GM18520 (cell line): ENCODE results near the gene IL10.
"Not testable (repeated sequence)": the region's sequence is repeated elsewhere in the genome, so short reads cannot be mapped to it uniquely, and the experiment has no call there.

Experiments used
- ATAC-seq: cut with Tn5 transposase; IDR thresholded peaks from one replicate; pipeline ENCODE4 v1.9.1; 2021; ENCODE audit not compliant: unreplicated experiment

The IL10 gene

DNA sequence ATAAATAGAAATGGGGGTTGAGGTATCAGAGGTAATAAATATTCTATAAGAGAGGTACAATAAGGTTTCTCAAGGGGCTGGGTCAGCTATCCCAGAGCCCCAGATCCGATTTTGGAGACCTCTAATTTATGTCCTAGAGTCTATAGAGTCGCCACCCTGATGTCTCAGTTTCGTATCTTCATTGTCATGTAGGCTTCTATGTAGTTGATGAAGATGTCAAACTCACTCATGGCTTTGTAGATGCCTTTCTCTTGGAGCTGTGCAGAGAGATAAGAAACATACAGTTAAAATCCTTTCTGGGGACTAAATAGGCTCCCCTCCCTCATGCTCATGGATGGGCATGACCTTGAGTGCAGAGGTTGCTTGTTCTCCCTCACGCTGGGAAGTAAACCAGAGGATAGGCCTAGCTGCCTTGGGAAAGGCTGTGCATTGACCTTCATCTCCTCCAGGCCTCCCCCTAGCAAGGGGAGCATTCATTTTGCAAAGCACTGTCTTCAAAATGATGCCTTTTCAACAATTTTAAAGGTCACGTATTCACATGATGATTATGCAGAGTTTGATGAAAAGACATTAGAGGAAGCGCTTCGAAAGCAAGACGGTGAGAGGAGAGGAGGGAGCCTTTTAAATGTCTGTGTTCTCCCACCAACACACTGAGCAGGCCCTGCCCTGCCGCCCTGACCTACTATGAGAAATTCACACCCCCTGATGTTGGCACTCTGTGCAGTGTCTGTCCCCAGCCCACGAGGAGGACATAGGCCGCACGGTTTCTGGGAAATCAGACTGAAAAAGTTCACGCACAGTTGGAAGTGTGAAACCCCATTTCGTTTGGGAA lies 3.6 kb downstream of the IL10 start:
- ATAC-seq: peak; percentile 10

DNA sequence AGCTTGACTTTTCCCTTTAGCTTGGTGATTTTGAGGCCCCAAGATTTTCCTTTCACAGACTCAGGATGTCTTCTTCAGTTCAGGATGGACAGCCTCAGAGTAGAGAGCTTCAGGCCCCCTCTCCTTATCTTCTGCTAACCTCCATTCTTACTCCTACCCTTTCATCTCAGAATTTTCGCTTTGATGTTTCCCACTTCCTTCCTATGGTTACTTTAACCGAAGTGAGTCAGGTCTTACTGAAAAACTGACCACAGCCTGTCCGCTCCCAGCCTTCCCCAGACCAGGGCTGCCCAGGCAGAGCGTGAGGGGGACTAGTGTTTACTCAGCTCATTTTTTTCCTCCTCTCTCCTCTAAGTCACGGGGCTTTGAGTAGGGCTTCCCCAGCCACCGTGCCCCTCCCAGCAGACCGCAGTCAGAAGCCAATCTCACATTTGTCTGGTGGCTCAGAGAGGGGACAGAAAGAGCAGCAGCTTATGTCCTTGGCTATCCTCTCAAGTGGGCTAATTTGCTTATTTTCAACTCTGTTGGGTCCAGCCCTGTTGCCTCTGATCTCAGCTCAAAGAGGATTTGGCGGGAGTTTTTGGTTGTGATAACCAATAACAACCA lies 5.9 kb downstream of the IL10 start:
- peak; percentile 36 for ATAC-seq

DNA sequence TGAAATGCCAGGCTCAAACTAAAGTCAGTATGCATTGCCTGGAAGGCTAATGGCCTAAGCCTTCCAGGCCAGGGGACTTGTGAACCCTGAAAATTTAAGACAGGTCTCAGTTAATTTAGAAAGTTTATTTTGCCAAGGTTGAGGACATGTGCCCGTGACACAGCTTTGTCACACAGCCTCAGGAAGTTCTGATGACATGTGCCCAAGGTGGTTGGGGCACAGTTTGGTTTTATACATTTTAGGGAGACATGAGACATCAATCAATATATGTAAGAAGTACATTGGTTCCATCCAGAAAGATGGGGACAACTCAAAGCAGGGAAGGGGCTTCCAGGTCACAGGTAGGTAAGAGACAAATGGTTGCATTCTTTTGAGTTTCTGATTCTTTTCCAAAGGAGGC lies 6.5 kb downstream of the IL10 start:
- ATAC-seq: not testable (repeated sequence)

DNA sequence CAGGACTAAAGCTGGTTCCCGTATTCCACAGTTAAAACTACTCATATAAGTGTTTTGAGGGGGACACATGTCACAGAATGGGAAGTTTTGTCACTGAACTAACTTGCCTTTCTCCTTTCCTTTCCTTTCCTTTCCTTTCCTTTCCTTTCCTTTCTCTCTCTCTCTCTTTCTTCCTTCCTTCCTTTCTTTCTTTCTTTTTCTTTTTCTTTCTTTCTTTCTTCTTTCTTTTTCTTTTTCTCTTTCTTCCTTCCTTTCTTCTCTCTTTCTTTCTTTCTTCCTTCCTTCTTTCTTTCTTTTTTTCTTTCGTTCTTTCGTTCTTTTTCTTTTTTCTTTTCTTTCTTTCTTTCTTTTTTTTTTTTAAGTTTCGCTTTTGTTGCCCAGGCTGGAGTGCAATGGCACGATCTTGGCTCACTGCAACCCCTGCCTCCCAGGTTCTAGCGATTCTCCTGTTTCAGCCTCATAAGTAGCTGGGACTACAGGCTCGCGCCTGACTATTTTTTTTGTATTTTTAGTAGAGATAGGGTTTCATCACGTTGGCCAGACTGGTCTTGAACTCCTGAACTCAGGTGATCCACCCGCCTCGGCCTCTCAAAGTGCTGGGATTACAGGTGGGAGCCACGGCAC lies 9.4 kb downstream of the IL10 start:
- ATAC-seq: not testable (repeated sequence)

DNA sequence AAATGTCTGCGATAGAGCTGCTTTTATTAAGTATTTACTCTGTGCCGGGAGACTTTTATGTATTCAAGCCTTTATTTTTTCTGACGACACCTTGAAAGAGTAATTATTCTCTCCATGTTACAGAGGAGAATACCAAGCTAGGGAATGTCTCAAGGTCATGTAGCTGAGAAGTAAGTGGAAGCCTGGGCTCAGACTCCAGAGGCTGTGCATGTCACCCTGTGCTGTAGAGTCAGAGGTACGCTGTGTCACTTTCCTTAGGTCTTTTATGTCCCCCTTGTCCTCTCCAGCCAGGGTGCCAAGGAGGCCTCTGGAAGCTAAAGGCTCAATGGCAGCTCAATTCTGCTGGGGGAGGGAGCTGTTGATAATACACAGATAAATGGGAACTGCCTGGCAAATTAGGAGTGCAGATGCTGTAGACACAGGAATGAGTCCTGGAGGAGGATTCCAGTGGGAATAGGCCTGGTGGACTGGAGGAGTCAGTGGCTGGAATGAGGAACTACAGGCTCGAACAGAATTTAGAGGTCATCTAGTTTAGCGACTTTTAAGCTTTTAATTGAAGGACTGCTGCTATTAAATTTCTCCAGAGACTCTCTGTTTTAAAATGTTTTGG lies 11.0 kb downstream of the IL10 start:
- no peak for ATAC-seq

DNA sequence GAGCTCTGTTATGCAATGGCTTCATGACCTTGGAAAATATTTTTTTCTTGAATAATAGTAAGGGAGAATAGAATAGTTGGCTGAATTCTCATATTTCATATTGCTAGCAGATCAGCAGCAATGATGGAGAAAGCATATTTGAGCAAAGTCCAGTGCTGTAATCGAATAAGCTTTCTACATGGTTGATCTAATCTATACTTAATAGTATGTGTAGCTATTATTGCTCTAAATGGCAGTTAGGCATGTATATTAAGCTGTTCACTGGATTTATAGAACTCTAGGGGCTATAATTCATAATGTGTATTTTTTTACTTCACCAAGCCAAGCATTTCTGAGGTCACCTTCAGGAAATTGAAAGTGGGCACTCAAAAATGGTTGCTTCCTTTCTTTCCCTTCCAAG lies 11.7 kb downstream of the IL10 start:
- no peak for ATAC-seq

DNA sequence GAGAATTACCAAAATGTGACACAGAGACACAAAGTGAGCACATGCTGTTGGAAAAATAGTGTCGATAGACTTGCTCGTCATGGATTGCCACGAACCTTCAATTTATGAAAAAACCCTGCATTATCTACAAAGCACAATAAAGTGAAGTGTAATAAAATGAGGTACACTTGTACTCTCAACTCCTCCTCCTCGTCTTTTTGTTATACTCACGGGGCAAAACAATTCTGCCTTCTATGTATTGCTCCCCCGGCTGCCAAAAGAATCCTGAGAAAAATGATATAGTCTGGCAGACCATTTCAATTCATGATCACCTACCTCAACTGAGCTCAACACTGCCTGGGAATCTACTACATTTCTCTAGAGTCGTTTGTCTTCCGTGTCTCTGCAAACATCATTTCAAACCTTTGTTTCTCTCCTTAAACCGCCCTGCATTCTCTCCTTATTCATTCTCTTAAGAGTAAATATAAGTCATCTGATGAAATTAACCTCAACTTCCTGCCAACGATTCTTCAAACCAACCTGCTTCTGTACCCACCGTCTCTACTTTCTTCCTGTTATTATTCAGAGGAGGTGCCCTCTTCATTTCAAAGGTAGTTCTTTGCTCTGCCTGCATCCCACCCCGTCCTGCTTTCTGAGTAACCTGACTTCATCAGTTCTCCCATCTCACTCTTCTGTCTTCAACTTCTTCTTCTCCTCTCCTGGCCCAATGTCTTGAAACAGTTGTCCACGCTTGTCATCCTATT lies 14.6 kb downstream of the IL10 start:
- ATAC-seq: no peak

DNA sequence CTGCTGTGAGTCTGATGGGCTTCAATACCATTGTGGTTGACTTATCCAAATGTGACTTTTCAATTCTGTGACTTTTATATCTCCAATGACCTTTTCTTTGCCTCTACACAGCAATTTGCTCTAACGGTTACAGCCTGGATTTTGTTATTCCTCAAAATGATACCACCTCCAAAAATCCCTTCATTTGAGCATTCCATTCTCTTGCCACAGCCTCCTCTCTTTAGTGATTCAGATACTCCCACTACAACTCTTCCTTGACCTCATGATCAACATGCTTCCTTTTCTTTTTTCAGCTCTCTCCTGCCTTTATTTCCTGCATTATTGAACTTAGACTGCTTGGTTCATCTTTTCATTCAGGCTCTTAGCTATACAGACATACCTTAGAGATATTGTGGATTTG lies 18.3 kb downstream of the IL10 start:
- no peak for ATAC-seq

DNA sequence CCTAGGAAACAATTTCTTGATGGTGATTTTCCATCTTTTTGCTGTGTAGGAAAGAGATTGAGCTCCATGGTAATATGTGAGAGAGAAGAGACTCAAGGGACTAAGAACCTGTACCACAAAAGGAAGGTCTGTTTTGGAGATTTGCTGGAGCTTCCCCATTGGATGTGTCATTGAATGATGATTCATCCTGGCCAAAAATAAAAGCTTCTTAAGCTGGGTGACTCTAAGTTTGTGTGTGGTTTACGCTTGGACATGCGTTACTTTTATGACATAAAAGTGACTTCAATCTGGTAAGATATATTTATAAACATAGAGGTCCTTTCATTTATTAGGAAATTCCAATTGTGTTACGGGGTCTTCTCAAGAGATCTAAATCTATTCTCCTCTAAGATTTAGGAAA lies 19.2 kb downstream of the IL10 start:
- ATAC-seq: no peak

DNA sequence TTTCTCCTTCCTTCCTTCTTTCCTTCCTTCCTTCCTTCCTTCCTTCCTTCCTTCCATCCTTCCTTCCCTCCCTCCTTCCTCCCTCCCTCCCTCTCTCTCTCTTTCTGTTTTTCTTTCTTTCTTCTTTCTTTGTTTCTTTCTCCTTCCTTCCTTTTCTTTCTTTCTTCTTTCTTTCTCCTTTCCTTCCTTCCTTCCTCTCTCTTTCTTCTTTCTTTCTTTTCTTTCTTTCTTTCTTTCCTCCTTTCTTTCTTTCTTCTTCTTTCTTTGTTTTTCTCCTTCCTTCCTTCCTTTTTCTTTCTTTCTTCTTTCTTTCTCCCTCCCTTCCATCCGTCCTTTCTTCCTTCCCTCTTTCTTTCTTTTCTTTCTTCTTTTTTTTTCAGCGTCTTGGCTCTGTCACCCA lies 19.8 kb downstream of the IL10 start:
- no peak for ATAC-seq

DNA sequence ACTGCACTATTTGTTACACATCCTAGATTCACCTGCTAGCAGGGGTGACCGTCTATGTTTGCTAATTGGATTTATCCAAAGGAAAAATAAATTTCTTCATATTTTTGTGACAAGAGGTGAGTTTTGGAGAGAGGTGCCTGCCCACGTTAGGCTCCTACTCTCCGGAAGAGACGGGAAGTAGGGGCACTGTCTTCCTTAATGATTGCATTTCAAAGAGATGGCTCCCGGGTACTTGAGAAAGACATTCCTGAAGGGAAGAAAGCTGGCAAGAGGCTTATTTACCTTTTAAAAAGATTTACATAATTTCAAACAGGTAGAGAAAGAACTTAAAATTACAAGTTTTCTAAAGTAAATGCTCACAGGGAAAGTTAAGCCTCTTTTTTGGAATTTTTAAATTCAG lies 20.4 kb downstream of the IL10 start:
- no peak for ATAC-seq

DNA sequence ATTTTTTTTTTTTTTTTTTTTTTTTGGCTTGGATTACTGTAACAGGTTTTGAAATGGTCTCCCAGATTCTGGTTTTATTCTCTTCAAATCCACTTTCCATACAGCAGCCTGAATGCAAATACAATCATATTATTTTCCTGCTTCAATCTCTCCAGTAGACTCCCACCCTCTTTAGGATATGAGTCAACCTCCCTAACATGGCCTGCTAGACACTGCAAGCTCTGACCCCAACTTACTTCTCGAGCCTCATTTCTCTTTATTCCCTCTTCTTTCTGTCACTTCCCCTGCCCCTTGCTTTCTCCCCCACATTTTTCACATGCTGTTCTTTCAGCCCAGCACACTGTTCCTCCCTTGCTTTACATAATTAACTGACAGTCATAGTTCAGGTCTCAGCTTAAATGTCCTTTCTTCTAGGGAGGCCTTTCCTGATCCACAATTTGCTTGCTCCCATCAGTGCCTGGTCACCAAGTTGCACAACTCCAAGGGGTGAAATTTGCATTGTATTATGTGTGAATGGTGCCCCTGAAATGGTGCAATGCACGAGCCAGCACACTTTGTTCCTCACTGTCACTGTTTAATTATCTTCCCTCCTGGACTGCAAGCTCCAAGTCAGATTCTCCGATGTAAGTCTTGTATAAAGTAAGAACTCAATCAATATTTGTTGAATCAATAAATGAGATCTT lies 23.8 kb downstream of the IL10 start:
- ATAC-seq: no peak

DNA sequence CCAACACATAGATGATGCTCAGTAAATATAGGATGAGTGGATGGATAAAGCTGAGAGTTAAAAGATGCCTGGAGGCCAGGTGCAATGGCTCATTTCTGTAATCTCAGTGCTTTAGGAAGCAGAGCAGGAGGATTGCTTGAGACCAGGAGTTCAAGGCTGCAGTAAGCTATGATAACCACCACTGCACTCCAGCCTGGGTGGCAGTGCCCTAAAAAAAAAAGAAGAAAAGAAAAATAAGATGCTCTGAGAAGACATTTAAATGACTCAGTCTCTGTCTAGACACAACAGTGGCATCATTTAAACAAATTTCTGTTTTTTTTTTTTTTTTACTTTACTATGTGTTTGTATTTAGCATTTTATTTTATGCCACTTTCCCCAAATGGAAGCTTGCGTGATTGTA lies 27.0 kb downstream of the IL10 start:
- ATAC-seq: no peak

DNA sequence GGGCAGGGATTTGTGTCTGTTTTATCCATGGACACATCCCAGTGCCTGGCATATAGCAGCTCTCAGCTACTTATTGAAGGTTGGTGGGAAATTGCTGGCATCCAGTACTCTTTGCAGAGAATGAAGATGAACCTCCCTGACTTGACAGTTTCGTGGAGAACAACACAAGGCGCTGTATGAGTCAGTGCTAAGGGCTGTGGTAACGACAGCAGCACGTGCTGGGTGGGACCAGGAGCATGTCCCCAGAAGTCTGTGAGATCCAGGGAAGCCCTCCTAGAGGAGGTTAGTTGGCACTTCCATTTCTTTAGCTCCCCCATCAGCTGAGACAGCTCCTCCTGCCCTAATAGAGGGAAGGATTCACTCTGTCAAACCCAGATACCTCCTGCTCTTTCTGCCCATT lies 27.6 kb downstream of the IL10 start:
- no peak for ATAC-seq

DNA sequence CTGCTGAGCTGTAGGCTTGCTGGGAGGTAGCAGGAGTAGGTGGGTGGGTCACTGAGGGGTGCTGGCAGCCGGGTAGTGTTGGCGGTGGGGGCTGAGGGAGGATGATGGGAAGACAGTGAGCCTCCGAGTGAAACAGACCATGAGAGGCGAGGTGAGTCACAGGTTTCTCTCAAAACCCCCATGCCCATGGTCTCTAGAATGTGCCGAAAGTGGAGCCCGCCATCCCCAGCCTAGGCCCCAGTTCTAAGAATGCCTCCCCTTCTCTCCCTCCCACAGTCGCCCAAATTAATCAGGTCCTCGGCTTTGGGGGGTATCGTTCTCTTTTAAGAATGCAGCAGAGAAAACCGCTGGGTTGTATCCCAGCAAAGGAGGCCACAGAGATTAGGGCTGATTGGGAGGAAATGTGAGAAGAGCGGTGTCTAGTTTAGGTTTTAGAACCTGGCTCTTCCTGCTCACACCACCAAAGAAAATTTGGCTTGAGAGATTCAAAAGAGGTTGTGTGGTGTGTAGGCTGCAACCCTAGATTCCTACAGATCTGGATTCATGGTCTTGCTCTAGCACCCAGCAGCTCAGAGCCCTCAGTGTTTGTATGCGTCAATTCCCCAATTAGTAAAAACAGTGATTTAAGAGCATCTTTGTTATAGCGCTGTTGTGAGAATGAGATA lies 29.4 kb downstream of the IL10 start:
- ATAC-seq: no peak

DNA sequence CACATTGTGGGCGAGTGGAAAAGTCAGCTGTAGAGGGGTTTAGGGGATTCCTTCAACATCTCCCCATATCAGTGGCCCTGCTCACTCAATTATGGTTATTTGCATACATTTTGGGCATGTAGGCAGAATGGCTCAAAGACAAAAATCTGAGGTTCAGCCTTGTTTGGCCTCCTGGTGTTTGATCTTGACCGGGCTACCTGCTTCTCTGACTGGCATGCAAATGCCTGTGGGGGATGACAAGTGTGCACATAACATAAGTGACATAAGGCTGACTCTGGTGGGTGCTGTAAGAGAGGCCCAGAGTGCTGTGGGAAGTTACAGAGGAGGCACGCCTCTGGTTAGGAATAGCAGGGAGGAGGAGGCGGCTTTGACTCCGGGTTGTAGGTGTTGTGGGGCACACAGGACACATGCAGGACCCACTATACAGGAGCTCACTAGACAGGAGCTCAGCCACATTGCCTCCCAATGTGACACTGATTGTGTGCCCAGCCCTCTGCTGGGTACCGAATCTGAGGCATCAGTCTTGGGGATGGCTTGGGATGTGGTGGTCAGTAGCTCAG lies 31.1 kb downstream of the IL10 start:
- no peak for ATAC-seq

DNA sequence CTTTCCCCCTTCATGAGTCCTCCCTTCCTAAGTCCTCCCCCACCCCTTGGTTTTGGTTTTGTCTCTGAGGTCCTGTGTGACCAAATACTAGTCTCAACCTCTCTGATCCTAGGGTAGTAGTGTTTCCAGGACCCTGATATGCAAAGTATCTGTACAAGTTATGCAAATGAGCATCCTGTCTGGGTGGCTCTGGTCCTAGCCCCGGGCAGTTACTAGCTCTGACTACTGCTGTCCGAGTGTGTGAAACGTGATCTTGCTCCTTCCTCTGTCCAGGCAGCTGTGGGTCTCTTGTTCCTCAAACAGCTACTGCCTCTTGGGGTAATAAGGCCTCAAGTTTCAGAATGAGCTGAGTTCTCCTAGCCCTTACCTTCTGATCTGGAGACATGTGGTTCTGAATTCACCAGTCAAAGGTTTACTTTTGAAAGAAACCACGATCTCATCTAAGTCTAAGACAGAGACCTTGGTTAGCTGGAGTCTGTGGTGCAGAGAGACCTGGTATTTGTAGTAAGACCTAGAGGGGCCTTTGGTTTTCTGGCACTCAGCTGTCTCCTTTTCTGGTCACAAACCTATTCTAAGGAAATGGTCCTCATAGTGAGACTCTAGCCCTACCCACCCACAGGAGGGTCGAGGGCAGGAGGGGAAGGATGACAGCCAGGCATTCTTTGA lies 32.8 kb downstream of the IL10 start:
- peak; percentile 69 for ATAC-seq

DNA sequence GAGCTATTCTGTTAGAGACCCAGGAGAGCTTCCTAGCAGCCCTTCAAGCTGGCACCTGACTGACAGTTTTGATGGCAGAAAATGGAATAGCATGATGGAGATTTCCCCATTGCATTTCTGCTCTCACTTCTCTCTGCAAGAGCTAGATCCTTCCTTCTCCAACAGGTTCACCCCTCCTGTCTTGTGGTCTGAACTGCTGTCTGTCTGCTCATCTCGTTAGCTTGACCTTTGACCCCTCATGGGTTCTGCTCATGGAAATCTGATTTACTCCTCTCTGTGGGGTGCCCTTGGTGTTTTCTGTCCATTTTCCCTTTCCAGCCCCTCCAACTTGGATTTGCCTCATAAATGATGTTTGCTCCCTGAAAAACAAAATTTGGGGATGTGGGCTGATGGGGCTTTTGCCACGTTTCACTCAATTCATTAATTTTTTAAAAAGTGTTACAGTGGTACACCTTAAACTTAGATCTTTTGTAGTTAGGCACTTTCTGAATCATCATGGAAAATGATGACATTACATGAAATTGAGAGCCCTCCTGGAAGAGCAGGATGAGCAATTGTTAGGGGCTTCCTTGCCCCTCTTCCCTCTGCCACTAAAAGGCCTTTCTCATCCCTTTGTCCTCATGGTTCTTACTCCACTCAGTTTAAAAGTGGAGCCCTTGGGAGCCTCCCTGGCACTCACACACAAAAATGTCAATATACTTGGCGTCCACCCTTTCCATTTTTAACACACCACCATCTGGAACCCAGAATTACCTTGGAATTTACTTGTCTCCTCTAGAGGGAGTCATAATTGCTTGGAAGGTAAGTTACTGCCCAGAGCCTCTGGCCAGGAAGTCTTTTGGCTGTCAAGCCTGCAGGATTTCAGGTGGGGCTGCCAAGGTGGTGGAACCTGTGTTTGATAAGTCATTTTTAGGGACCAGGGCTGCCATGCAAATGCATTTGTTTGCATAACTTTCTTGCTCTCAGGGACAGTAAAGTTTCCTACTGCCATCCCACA lies 33.6 kb downstream of the IL10 start:
- ATAC-seq: no peak
